A549 (cell line): ENCODE results near the gene LRRC71. TPM values are rescaled to one million over a fixed set of nuclear protein-coding genes. Genes with fewer than 3 reads are reported as not detected.

Experiments
- ATAC-seq, 2 experiments: fragments of 200-7000 bp in 1 of 2; fragments of >200 bp in 1 of 2; cut with Nextera tagmentation in 1 of 2; cut with Tn5 transposase in 1 of 2; 3 replicates each; pipeline versions ENCODE4 v1.8.0 to v1.9.1; 2018 to 2020; ENCODE audit warnings: mild to moderate bottlenecking in 1 of 2, moderate library complexity in 1 of 2
- CTCF ChIA-PET: fragments of 300-600 bp; sonication (Branson Sonifier 250); formaldehyde crosslinking; extraction: SDS; loops from one replicate; lab custom pipeline; 2021; ENCODE audit warnings: antibody characterized with exemption, inconsistent platforms; lab: Yijun Ruan, JAX
- POLR2A ChIA-PET: fragments of 350-600 bp; formaldehyde crosslinking; extraction: SDS; loops from one replicate; lab custom pipeline; 2021; ENCODE audit warnings: antibody characterized with exemption, inconsistent platforms; lab: Yijun Ruan, JAX
- DNase-seq, 2 experiments: peaks; one replicate each; pipeline versions ENCODE4 v3.0.0 to v3.0.0-alpha.2; 2011 to 2016; ENCODE audit warnings: low read depth in 1 of 2, low spot score in 1 of 2
- FAIRE-seq: peaks from 2 replicates; lab custom pipeline; 2011; peaks lifted over from hg19 to GRCh38; lab: Jason Lieb, UNC
- H3K27ac ChIP-seq, 2 experiments: fragments of >200 bp; sonication (Bioruptor Twin); formaldehyde crosslinking; 3 replicates each; pipeline ENCODE4 v1.5.1; 2016 to 2017
- H3K4me1 ChIP-seq: fragments of >200 bp; sonication (Bioruptor Twin); formaldehyde crosslinking; 3 replicates; pipeline ENCODE4 v1.6.1; 2016
- H3K4me2 ChIP-seq: fragments of >200 bp; sonication (Bioruptor Twin); formaldehyde crosslinking; 3 replicates; pipeline ENCODE4 v1.6.1; 2016
- H3K4me3 ChIP-seq: fragments of >200 bp; sonication (Bioruptor Twin); formaldehyde crosslinking; 3 replicates; pipeline ENCODE4 v1.5.1; 2016
- H3K9me3 ChIP-seq: fragments of >200 bp; sonication (Bioruptor Twin); formaldehyde crosslinking; 3 replicates; pipeline ENCODE4 v1.6.1; 2016
- BCL3 ChIP-seq: fragments of >200 bp; sonication (Bioruptor Twin); formaldehyde crosslinking; IDR thresholded peaks from 3 replicates; pipeline ENCODE4 v1.6.1; 2016
- EHMT2 ChIP-seq: fragments of 200-600 bp; sonication (generic); IDR thresholded peaks from 2 replicates; pipeline ENCODE4 v1.6.1; 2016; ENCODE audit warnings: antibody characterized with exemption, low read depth, mild to moderate bottlenecking, moderate library complexity
- EP300 ChIP-seq, 2 experiments: fragments of >200 bp; sonication (Bioruptor Twin); formaldehyde crosslinking; IDR thresholded peaks; 2 replicates in 1 of 2; 3 replicates in 1 of 2; pipeline ENCODE4 v1.6.1; 2016 to 2017
- FOSB ChIP-seq: fragments of 250-450 bp; sonication (Bioruptor Pico); IDR thresholded peaks from 2 replicates; pipeline ENCODE4 v1.5.0; 2020; ENCODE audit warnings: mild to moderate bottlenecking, moderate library complexity
- HDAC2 ChIP-seq: fragments of 200-600 bp; sonication (generic); IDR thresholded peaks from 2 replicates; pipeline ENCODE4 v1.6.1; 2016
- HEYL ChIP-seq: fragments of 250-450 bp; sonication (Bioruptor Pico); IDR thresholded peaks from 2 replicates; pipeline ENCODE4 v1.8.0; 2021; ENCODE audit warnings: mild to moderate bottlenecking, moderate library complexity
- HMGXB4 ChIP-seq: fragments of 250-450 bp; sonication (Bioruptor Pico); IDR thresholded peaks from 2 replicates; pipeline ENCODE4 v1.5.0; 2021; ENCODE audit warnings: mild to moderate bottlenecking, moderate library complexity, borderline replicate concordance
- HOXA7 ChIP-seq: fragments of 250-450 bp; sonication (Bioruptor Pico); IDR thresholded peaks from 2 replicates; pipeline ENCODE4 v1.5.0; 2020; ENCODE audit warnings: mild to moderate bottlenecking, moderate library complexity
- HOXB13 ChIP-seq: fragments of 250-450 bp; sonication (Bioruptor Pico); IDR thresholded peaks from 2 replicates; pipeline ENCODE4 v1.5.0; 2020; ENCODE audit warnings: low read depth, mild to moderate bottlenecking, moderate library complexity
- JUNB ChIP-seq: fragments of >200 bp; sonication (Bioruptor Twin); formaldehyde crosslinking; IDR thresholded peaks from 2 replicates; pipeline ENCODE4 v1.6.1; 2016
- KDM5A ChIP-seq: fragments of 200-600 bp; sonication (generic); IDR thresholded peaks from 2 replicates; pipeline ENCODE4 v1.6.1; 2016; ENCODE audit warnings: antibody characterized with exemption, mild to moderate bottlenecking
- MAFK ChIP-seq: fragments of 450-650 bp; IDR thresholded peaks from 2 replicates; pipeline ENCODE4 v1.6.1; 2014; ENCODE audit not compliant: partially characterized antibody
- MAX ChIP-seq: IDR thresholded peaks from 2 replicates; pipeline ENCODE4 v1.6.1; 2012
- MYC ChIP-seq: IDR thresholded peaks from 2 replicates; pipeline ENCODE4 v1.6.1; 2012; ENCODE audit warnings: mild to moderate bottlenecking, inconsistent platforms, low read length, improper control_type of control experiment, borderline replicate concordance
- NR3C1 ChIP-seq: fragments of >200 bp; sonication (Bioruptor Twin); formaldehyde crosslinking; IDR thresholded peaks from 3 replicates; pipeline ENCODE4 v1.6.1; 2017
- POLR2A ChIP-seq: IDR thresholded peaks from 2 replicates; pipeline ENCODE4 v1.6.1; 2012; ENCODE audit warnings: mild to moderate bottlenecking, low read length
- POLR2AphosphoS2 ChIP-seq: conservative IDR thresholded peaks from 2 replicates; pipeline ENCODE4 v1.6.1; 2012; ENCODE audit warnings: low read length, improper control_type of control experiment, inconsistent platforms
- RARB ChIP-seq: fragments of 250-450 bp; sonication (Bioruptor Pico); IDR thresholded peaks from 2 replicates; pipeline ENCODE4 v1.8.0; 2021; ENCODE audit warnings: mild to moderate bottlenecking, moderate library complexity
- RNF2 ChIP-seq: fragments of 200-600 bp; sonication (generic); IDR thresholded peaks from 2 replicates; pipeline ENCODE4 v1.6.1; 2016; ENCODE audit warnings: low read depth, mild to moderate bottlenecking, antibody characterized with exemption, moderate library complexity, borderline replicate concordance
- TFCP2L1 ChIP-seq: fragments of 250-450 bp; sonication (Bioruptor Pico); IDR thresholded peaks from 2 replicates; pipeline ENCODE4 v1.5.0; 2021; ENCODE audit warnings: mild to moderate bottlenecking
- TP53 ChIP-seq: fragments of 250-450 bp; sonication (Bioruptor Pico); IDR thresholded peaks from 2 replicates; pipeline ENCODE4 v1.5.0; 2021; ENCODE audit warnings: mild to moderate bottlenecking, moderate library complexity
- ZFP36 ChIP-seq: fragments of 450-650 bp; IDR thresholded peaks from 2 replicates; pipeline ENCODE4 v1.6.1; 2014; ENCODE audit warnings: borderline replicate concordance; ENCODE audit not compliant: partially characterized antibody
- WGBS: methylation state at CpG from one replicate; pipeline ENCODE4 v1.1.6; 2017; ENCODE audit errors: missing lambda C conversion rate; 5-methylcytosine and 5-hydroxymethylcytosine counted together
- polyA plus RNA-seq, 4 experiments: library from polyadenylated mRNA; depleted of rRNA in 3 of 4; stranded (reverse); fragments of >200 nt; fragmentation: RNase III in 1 of 4; extraction: RNeasy Plus Mini Kit Qiagen cat#74134 plus additional on column Dnase treatment in 1 of 4; gene quantifications; 2 replicates in 3 of 4; 3 replicates in 1 of 4; pipeline ENCODE4 v1.2.3, GENCODE V29; 2011 to 2017

The LRRC71 gene
- polyA plus RNA-seq, 2 of the 4 experiments (the other 2 are of a cell fraction), result 0.10 TPM; not detected in 1

- ATAC-seq, result no peak
- no peak for FAIRE-seq
- ChIA-PET POLR2A (no interaction called here), CTCF (interaction anchor here (1.1 to 1.4 kb wide), 3 partner anchors 9 to 267 kb away, joined by 3 to 4 read pairs (median 4); no protein-coding TSS in a partner anchor)
- TF ChIP-seq JUNB (no peak), HDAC2 (no peak), NR3C1 (no peak), POLR2A (no peak), EP300 (IDR thresholded peaks at IDR 0.05) (no peak), MAX (no peak), BCL3 (no peak), HOXB13 (CRISPR knock-in tag) (no peak), FOSB (CRISPR knock-in tag) (no peak), ZFP36 (no peak), MYC (no peak), EHMT2 (no peak), RARB (CRISPR knock-in tag) (no peak)
- no peak overlapping the region for H3K27ac ChIP-seq
- no peak overlapping the region for H3K4me3 ChIP-seq
- H3K4me2 ChIP-seq, result no peak overlapping the region
- no peaks in the 10 kb centered on the region for H3K4me1 ChIP-seq
- H3K9me3 ChIP-seq, result no peaks in the 10 kb centered on the region
- WGBS, result 86% methylated on average over 10 of the region's 10 CpGs
- no peak for DNase-seq
These were observed 35.9 kb downstream of the LRRC71 start for GRCh38 chr1:156956333-156956732.

- ATAC-seq, result no peak
- Histone ChIP-seq H3K27ac (no peak overlapping the region), H3K4me2 (no peak overlapping the region), H3K4me1 (no peaks in the 10 kb centered on the region), H3K9me3 (no peaks in the 10 kb centered on the region), H3K4me3 (no peak overlapping the region)
- ChIA-PET POLR2A (no interaction called here), CTCF (interaction anchor here (1.3 kb wide), 1 partner anchor 119 kb away, joined by 3 read pairs; no protein-coding TSS in a partner anchor)
- TF ChIP-seq POLR2AphosphoS2 (no peak), TFCP2L1 (CRISPR knock-in tag) (no peak), HEYL (CRISPR knock-in tag) (no peak), MAFK (no peak), TP53 (no peak), MAX (no peak), ZFP36 (no peak), HMGXB4 (no peak), RNF2 (no peak), HOXA7 (no peak), KDM5A (no peak), BCL3 (no peak)
- DNase-seq, result no peak
- FAIRE-seq, result no peak
- WGBS, result 73% methylated on average over 3 of the region's 3 CpGs
These were observed 37.2 kb downstream of the LRRC71 start for GRCh38 chr1:156957634-156958033.
